OCI-LY3 (cell line): Measurements from ENCODE around the gene ETV3L.

Experiments used
- EZH2phosphoT487 ChIP-seq: fragments of 200-600 bp; shearing (Covaris generic); IDR thresholded peaks from 2 replicates; pipeline ENCODE4 v1.6.1; 2018; ENCODE audit warnings: antibody characterized with exemption, mixed run types, low read depth
- TF ChIP-seq, protein P1 (sequence below): fragments of 200-600, 300-600 bp; sonication (generic); IDR thresholded peaks from 2 replicates; pipeline ENCODE4 v1.5.1; 2014; ENCODE audit warnings: antibody characterized with exemption, low read length, low read depth

- TF ChIP-seq, protein P1, sequence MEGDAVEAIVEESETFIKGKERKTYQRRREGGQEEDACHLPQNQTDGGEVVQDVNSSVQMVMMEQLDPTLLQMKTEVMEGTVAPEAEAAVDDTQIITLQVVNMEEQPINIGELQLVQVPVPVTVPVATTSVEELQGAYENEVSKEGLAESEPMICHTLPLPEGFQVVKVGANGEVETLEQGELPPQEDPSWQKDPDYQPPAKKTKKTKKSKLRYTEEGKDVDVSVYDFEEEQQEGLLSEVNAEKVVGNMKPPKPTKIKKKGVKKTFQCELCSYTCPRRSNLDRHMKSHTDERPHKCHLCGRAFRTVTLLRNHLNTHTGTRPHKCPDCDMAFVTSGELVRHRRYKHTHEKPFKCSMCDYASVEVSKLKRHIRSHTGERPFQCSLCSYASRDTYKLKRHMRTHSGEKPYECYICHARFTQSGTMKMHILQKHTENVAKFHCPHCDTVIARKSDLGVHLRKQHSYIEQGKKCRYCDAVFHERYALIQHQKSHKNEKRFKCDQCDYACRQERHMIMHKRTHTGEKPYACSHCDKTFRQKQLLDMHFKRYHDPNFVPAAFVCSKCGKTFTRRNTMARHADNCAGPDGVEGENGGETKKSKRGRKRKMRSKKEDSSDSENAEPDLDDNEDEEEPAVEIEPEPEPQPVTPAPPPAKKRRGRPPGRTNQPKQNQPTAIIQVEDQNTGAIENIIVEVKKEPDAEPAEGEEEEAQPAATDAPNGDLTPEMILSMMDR, result no peak
- no peak for TF ChIP-seq EZH2phosphoT487
These were observed 48.5 kb upstream of the ETV3L start for GRCh38 chr1:157147906-157148700.
